GM21576 (cell line): ENCODE measurements around the gene MYOZ2.

Experiments
- ATAC-seq: cut with Tn5 transposase; IDR thresholded peaks from one replicate; pipeline ENCODE4 v1.9.1; 2021; ENCODE audit warnings: mild to moderate bottlenecking, moderate library complexity; ENCODE audit not compliant: unreplicated experiment

MYOZ2 gene

DNA sequence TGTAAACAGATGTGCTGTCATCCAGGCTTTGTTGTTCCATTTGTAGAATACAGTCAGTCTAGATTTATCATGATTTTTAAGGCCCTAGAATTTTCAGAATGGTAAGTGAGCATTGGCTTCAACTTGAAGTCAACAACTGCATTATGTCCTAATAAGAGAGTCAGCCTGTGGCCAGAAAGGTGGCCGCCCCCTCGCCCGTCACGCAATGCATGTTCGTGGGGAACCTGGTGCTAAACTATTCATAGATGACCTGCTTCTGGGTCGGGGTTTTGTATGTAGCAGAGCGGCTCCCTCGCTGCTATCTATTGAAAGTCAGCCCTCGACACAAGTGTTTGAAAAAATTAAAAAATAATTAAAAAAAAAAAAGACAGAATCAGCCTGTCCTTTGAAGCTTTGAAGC is 101.6 kb downstream of the MYOZ2 start:
- ATAC-seq, result no peak
